A549 treated with DMSO at 1 μM for 4 hours (cell line): ENCODE data around the gene MDN1. TPM values are rescaled to one million over a fixed set of nuclear protein-coding genes. Genes with fewer than 3 reads are reported as not detected.

ENCODE experiments used
- total RNA-seq: library from RNA; stranded (reverse); fragments of 200-300 nt; extraction: Qiagen RNA extraction; gene quantifications from 5 replicates; pipeline ENCODE4 v1.2.3, GENCODE V29; 2022; ENCODE audit warnings: low read depth

MDN1 gene
- total RNA-seq, result 11.8 to 16.5 TPM (median 14.2 TPM) in 5 replicates

GRCh38 chr6:89819336-89820130 lies at the start of gene MDN1:
Gene MDN1, minus strand, starts transcription at chr6:89819794. Its CDS starts 187 bp downstream, at chr6:89819607.

GRCh38 chr6:89829472-89830169 lies 10.0 kb upstream of the MDN1 start, which contains the start of gene CASP8AP2:
Gene CASP8AP2, plus strand, starts transcription at chr6:89829880.

GRCh38 chr6:89638320-89639195 lies 181.0 kb downstream of the MDN1 start, which contains the start of gene LYRM2:
Gene LYRM2, minus strand, starts transcription at chr6:89638747. Its CDS starts 31 bp downstream, at chr6:89638716.

Other genes starting within 250 kb of the MDN1 start
- 30.4 to 39.0 TPM (median 33.8 TPM) in 5 replicates for gene LYRM2, start 181.0 kb downstream of the MDN1 start, total RNA-seq
- gene CASP8AP2, start 10.1 kb upstream of the MDN1 start, total RNA-seq, result 5.1 to 8.2 TPM (median 7.6 TPM) in 5 replicates
- gene GJA10, start 74.7 kb upstream of the MDN1 start, total RNA-seq, result not detected in 5 replicates